ENCODE data around the gene HOXB4. TPM values are rescaled to one million over a fixed set of nuclear protein-coding genes. Genes with fewer than 3 reads are reported as not detected.
A peak's percentile ranks its signal among the peaks of the same experiment; 100 is the strongest.
"Not testable (repeated sequence)": the region's sequence is repeated elsewhere in the genome, so short reads cannot be mapped to it uniquely, and the experiment has no call there.

The HOXB4 gene
- total RNA-seq, 1 experiment from 2014 or later = 5.2 TPM

DNA sequence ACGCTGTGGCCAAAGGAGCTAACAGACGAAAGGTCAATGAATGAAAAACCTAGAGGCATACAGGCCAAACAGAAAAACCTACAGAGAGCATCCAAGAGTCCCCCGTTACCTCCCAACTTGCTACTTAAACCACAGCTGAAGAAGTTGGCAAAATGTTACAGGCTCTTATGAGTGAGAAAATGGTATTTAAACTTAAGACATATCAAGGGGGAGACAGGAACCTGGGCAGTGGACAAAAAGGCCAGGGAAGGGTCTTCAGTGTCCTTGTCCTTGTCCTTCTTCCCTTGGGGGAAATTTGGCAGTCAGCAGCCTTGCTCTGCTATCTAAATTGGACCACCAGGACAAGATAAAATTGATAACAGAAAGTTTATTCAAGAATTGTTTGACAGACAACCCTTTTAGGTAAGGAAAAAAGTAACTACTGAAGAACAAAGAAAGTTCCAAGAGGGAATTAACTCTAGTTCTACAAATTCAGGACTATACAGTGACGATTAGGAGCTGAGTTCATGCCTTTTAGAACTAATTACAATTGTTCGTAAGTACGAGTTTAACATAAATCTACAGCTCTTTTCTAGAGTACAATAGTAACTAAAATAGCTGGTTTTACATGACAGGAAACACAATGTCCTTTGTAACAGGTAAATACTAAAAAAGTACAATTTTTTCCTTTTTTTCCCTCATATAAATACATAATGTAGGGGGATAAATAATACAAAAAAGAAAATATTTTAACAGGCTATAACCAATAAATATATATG lies 29.4 kb downstream of the HOXB4 start:
- DNase-seq (ENCODE audit: low read depth) = no peak

GRCh38 chr17:48547808-48548522 lies 30.2 kb downstream of the HOXB4 start:
- no peak for DNase-seq (ENCODE audit: low read depth)

GRCh38 chr17:48546924-48547807 lies 31.0 kb downstream of the HOXB4 start:
- DNase-seq (ENCODE audit: low read depth) = no peak

DNA sequence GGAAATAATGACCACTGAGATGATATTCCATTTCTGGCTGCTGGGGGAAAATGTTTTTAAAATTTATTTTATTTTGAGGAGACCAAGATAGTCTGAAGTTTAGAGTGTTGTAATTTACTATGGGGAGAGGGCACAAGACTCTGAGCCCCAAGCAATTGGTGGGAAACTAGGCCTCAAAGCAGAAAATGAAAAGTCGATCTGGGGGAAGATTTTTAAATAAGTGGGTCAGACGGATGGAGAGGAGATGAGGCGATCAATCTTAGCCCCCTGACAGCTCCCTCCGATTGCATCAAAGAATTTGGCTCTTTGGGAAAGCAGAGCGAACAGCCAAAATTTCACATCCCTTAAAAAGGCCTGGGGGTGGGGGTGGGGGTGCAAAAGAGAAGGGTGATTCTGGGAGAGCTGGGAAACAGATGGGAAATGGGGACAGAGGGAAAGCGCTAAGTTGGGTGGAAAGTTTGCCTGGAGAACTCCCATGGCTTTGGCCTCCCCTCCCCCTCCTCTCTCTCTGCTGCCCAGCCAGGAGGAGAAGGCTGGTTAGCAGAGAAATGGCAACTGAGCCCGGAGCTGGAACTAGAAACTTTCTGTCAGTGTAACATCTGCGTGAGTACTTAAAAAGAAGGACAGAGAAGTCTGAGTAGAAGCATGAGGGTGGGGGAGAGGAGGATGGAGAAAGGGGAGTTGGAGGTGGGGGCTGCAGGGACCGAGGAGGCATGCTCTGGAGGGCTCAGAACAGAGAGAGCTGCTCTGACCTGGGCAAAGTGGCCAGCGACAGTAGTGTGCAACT lies 31.8 kb downstream of the HOXB4 start:
- peak; percentile 53 for DNase-seq (ENCODE audit: low read depth)

DNA sequence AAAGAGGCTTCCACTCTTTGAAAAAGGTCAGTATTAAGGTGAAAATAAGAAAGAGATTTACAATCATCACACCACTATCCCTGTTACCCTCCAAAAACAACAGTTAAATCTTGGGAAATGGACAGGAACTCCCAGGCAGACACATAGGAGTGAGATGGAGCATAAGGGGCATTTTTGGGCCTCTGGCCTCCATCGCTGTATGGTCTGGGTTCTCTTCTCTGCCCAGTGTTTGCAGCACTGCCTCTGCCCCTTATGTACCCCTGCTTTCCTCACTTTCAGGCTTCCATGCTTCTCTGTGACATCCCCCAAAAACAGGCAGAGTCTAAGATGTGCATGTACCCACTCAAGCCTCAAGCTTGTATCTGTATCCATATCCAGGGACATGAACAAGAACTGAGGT lies 32.6 kb downstream of the HOXB4 start:
- DNase-seq (ENCODE audit: low read depth) = no peak

GRCh38 chr17:48545022-48545375 lies 33.2 kb downstream of the HOXB4 start, which contains the start of gene HOXB2:
HOXB2 (minus strand) TSS chr17:48545109; CDS start chr17:48544911, 198 bp downstream.
- peak; percentile 76 for DNase-seq (ENCODE audit: low read depth)

- DNase-seq (ENCODE audit: low read depth) = peak; percentile 80
Observed at GRCh38 chr17:48544349-48545021, 33.7 kb downstream of the HOXB4 start.

DNA sequence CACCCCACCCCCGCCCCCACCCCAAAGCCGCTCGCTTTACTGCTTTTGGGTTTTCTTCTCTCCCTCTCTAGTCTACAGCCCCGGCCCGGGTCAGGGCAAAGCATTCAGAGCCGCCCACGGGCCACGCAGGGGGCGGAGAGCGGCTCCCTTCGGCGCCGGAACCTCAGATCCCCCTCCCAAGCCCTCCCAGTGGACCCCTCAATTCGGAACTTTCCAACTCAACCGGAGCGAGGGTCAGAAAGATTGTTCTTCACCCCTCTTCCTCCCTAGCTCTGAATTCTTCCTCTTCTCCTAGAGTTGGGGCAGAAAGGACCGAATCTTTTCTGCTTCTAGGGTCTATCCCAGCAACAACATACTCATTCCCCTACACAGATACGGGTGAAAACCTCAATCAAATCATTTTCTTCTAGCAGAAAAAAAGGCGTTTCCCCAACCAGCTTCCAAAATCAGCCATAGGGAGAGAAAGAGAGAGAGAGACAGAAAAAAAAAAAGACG lies 34.2 kb downstream of the HOXB4 start:
- DNase-seq (ENCODE audit: low read depth) = no peak

DNA sequence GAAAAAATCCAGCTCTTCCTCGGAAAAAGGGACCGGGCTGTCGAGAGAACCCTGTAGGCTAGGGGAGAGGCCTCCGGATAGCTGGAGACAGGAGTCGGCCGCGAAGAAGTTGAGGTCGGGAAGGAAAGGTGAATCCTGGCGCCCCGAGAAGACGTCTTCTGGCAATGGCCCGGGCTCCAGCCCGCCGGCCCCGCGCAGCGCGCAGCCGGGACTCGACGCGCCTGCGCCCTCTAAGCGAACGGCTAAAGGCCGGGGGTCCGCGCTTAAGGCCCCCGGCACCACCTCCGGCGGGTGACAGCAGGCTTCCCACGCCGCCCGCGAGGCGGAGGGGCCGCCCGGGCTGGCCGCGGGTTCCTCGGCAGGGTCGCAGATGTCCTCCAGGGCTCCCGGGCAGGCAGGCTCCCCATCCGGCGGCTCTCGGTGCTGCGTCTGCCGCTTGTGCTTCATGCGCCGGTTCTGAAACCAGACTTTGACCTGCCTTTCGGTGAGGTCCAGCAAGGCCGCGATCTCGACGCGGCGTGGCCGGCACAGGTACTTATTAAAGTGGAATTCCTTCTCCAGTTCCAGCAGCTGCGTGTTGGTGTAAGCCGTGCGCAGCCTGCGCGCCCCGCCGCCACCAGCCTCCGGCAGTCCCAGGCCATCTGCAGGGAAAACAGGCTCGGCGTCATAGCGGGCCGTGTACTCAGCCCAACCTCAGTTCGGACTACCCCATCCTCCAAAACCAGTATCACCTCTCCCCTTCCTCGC lies 34.9 kb downstream of the HOXB4 start:
- DNase-seq (ENCODE audit: low read depth) = peak; percentile 83

DNA sequence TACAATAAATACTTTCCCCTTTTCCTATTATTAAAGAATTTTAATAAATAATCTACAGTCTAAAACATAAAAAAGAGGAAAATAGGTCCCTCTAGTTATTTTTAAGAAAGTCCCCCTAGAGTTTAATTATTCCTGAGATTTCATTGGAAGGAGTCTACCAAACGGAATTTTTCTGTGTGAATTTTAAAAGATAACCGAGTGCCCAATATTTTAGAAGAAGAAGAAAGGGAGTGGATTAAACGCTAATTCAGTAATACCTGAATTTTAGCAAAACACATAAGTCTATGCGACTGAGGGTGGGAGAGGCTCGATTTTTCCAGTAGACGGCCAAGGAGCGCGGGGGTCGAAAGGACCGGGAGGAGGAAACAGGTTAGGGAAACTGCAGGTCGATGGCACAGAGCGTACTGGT lies 35.4 kb downstream of the HOXB4 start:
- no peak for DNase-seq (ENCODE audit: low read depth)

DNA sequence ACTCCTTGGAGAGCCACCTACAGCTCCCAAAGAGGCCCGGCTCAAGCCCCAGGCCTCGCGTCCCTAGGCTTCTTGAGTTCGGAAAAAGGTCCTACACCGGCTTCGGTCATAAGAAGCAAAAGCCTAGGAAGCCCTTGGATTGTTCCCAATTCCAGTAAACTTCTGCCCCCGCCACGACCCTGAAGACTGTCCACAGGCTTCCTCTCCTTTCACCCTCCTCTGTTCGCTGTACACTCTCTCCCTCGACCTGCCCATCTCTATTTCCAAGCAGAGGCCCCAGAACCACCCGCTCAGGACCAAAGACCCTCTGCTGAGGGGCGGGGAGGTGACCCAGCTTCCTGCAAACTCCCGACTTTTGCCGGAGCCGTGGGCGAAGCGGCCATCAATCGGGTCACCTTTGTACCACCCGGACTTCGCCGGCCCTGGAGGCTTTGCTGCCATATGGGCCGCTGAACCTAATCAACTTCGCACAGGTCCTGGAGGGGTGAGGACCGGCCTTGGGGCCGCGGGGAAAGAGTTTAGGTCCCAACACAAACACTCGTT lies 36.0 kb downstream of the HOXB4 start:
- peak; percentile 53 for DNase-seq (ENCODE audit: low read depth)

DNA sequence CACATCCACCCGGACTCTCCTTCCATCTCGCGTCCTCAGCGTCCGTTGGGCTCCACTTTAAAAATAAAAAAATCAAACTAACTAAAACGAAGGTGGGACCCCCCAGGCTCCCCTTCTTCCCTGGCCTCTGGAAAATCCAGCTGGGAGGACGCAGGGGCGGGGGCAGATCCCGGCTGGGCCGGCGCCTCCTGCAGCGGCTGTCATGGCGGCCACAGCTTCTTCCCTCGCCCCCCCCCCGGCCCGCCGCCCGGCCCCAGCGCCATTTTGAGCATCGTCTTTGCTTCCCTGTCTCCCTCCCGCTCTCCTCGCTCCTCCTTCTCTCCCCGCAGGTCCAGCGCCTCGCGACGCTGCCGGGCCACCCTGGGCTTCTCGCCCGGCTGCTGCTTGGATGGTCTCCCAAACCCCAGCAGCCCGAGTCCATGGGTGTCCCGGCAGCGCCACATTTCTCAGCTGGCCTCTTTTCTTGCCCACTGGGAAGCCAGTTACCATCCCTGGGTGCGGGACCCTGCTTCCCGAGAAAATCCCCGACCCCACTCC lies 36.5 kb downstream of the HOXB4 start:
- peak; percentile 77 for DNase-seq (ENCODE audit: low read depth)

DNA sequence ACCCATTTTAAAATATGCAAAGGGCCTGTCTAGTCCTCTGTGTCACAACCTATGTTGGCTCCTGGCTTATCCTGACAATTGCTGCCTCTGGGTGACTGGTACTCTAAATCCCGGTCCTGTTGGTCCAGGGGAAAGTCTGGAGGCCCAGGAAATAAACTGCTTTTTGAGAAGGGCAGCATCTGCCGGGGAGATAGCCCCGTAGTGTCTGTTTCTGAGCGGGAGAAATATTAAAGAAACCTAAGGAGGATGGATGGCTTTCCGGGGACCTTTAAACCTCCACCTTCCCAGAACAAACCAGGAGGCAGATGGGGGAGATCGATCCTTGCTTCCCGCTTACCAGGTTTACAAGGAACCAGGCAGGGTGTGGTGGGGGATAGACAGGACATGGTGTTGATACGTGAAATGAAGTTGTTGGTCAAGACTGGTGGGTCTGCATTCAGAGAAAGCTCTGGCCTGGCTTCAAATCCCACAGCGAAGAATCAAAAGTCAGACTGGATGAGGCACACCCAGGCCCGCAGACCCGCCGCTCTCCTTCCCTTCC lies 37.0 kb downstream of the HOXB4 start:
- no peak for DNase-seq (ENCODE audit: low read depth)

DNA sequence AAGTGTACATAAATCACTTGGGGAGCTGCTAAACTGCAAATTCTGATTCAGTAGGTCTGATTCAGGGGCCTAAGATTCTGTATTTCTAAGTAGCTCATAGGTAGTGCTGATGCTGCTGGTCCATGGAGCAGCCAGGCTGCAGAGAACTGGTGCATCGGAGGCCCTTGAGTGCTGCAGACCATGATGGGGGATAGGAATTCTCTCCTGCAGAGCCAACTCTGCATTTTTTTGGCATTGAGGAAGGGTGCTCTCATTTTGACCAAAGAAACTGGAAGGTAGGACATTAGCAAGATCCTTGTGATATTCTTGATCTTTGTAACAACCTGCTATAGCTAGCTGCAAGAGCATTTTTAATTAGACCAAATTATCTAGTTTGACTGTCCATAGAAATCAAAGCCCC lies 37.9 kb downstream of the HOXB4 start:
- DNase-seq (ENCODE audit: low read depth) = no peak

- peak; percentile 94 for DNase-seq (ENCODE audit: low read depth)
Observed at GRCh38 chr17:48539177-48539576, 39.0 kb downstream of the HOXB4 start.

- no peak for DNase-seq (ENCODE audit: low read depth)
Observed at GRCh38 chr17:48537316-48537715, 40.8 kb downstream of the HOXB4 start.

DNA sequence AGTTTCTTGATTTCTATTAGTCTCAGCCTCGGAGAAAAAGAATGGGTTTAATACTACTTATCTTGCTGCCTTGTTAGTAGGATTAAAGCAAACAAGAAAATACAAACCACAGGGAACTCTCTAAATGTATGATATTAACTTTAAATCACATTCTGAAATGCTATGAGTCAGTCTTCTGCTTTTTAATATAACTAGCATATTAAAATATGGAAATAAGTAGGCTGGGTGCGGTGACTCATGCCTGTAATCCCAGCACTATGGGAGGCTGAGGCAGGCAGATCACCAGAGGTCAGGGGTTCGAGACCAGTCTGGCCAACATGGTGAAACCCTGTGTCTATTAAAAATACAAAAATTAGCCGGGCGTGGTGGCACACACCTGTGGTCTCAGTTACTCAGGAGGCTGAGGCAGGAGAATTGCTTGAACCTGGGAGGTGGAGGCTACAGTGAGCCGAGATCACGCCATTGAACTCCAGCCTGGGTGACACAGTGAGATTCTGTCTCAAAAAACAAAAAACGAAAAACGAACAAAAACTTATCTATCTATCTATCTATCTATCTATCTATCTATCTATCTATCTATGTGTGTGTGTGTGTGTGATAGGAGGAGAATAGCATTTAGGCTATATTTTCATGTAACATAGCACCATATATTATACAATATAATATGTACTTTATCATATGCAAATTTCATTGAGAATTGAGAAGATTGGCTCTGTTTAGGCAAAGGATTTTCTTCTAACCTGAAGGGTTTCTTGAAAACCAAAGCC lies 42.2 kb downstream of the HOXB4 start:
- DNase-seq (ENCODE audit: low read depth) = not testable (repeated sequence)

- DNase-seq (ENCODE audit: low read depth) = no peak
Observed at GRCh38 chr17:48532261-48532660, 45.9 kb downstream of the HOXB4 start.
